GM19099 (cell line): Measurements from ENCODE around the gene CUTC.

Source experiments
- POLR2A ChIP-seq: IDR thresholded peaks from 3 replicates; pipeline ENCODE4 v1.6.1; 2011; ENCODE audit warnings: low read depth; ENCODE audit not compliant: insufficient read length; ENCODE audit errors: extremely low read depth

The CUTC gene

DNA sequence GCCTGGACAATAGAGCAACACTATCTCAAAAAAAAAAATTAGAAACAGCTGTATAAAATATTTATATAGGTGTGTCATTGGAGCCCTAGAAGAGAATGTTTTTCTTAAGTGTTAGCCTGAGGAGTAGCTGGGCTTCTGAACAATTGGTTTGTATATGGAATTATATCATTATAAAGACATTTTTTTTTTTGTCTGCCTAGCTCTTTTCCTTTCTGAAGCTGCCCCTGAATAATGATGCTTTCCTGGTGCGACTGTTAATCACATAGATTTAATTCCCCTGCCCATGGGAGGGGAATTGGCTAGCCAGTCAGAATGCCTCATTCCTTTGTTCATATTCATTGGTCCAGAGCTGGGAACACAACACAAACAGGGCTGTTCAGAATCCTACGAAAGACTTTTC, 36.5 kb downstream of the CUTC start:
- no peak for TF ChIP-seq POLR2A

DNA sequence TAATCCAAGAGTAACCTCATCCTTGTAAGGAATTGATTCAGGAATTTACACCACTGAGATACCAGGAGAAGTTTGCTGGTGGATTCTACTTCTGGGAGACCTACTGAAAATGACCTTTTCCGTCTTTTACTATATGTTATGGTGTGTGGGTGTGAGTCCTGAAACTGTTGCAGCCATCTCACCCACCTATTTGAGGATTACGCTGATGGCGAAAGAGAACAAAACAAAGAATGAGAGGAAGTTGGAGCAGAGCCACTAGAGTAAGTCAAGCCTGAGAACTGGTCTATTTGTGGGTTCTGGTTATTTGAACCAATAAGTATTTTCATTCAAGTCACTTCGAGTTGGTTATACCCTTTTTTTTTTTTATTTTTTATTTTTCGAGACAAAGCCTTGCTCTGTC, 37.7 kb downstream of the CUTC start:
- TF ChIP-seq POLR2A, result no peak

DNA sequence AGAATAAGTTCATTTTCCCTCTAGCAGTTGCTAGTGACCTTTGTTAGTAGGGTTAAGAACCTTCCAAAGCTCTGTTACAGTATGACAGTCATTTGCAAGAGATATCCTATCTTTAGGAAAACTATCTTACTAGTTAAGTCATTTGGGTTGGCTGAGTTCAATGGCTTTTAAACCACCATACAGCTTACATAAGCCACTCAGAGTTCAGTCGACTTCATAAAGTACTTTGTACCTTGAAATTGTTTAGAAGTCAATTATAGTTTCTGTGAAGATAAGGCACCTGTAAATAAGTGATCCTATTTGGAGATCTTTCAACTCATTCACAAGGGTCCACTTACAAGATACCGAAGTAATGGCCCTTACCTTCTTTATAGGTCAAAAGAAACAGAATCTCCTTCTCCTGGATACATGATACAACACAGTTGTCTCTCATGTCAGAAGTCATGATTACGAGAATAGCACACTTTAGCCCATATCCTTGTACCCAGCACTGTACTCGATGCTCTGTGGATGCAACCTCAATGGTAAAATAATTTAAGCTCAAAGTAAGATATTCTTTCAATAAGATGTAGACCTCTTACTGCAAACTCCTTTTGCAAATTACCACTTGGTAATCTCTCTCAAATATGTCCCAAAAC, 38.5 kb downstream of the CUTC start:
- no peak for TF ChIP-seq POLR2A

DNA sequence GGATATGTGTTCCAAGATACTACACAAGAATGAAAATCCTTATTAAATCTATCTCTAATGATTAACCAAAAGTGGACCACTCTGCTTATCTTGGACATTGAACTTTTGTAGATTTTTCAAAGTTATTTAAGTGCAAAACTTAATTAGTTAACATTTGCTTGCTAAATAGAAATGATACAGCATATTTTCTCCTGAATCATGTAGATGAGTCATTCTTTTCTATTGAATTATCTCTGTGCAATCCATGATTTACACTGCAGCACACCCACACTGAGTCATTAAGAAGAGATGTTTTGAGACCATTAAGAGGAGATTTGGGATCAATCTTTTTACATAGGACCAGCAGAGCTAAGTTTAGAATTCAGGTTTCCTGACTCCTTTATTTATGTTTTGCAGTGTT, 43.8 kb downstream of the CUTC start:
- no peak for TF ChIP-seq POLR2A

DNA sequence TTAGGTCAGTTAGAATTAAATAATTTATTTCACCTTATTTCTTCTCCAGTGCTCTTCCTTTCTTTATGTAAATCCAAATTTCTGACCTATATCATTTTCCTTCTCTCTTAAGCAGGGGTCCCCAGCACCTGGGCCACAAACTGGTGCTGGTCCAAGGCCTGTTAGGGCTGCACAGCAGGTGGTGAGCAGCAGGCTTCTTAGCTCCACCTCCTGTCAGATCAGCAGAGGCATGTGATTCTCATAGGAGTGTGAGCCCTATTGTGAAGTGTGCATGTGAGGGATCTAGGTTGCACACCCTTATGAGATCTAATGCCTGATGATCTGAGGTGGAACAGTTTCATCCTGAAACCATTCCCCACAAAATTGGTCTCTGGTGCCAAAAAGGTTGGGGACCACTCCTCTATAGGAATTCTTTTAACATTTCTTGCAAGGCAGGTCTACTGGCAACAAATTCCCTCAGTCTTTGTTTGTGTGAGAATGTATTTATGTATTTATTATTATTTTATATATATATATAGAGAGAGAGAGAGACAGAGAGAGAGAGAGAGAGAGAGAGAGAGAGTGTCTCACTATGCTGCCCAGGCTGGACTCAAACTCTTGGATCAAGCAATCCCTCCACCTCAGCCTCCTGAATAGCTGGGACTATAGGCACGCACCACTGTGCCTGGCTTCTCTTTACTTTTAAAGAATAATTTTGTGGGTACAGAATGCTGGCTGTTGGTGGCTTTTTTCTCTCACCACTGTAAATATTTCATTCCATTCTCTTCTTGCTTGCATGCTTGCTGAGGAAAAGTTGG, 46.1 kb downstream of the CUTC start:
- no peak for TF ChIP-seq POLR2A

DNA sequence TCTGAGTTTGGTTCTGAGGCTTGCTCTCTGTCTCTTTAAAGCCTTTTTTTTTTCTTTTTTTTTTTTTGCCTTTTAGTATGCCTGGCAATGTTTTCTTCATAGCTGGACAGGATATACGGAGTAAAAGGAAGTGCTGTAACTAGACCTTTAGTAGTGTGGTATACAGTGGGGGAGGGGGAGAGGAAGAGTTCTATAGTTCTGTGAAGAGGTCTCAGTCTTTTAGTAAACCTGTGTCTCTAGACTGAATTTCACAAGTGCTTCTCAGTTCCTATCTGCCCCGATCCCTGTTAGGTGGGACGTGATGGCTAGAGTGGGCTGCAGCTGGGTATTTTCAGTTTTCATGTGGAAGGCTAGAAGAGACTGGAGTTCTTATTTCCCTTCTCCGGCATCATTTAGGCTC, 47.3 kb downstream of the CUTC start:
- no peak for TF ChIP-seq POLR2A

DNA sequence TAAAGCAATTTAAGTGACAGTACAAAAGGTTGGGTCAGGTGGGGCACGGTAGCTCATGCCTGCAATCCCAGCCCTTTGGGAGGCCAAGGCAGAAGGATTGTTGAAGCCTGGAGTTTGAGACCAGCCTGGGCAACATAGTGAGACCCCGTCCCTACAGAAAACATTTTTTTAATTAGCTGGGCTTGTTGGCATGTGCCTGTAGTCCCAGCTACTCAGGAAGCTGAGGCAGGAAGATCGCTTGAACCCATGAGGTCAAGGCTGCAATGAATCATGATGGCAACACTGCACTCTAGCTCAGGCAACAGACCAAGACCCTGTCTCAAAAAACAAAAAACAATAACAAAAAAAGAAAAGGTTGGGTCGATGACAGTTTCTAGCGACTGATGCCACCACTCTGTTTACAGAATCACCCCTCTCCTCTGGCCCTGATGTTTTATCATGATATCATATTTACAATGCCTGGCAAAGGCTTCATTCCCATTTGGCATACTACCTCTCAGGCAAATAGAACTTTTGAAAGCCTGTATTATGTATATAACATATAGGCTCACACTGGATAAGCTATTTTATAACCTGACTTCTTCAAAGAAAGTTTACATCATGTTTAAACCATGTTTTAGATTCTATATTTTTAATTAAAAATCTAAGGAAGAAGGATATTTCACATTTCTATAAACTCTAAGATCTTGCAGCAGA, 49.8 kb downstream of the CUTC start:
- TF ChIP-seq POLR2A, result no peak

DNA sequence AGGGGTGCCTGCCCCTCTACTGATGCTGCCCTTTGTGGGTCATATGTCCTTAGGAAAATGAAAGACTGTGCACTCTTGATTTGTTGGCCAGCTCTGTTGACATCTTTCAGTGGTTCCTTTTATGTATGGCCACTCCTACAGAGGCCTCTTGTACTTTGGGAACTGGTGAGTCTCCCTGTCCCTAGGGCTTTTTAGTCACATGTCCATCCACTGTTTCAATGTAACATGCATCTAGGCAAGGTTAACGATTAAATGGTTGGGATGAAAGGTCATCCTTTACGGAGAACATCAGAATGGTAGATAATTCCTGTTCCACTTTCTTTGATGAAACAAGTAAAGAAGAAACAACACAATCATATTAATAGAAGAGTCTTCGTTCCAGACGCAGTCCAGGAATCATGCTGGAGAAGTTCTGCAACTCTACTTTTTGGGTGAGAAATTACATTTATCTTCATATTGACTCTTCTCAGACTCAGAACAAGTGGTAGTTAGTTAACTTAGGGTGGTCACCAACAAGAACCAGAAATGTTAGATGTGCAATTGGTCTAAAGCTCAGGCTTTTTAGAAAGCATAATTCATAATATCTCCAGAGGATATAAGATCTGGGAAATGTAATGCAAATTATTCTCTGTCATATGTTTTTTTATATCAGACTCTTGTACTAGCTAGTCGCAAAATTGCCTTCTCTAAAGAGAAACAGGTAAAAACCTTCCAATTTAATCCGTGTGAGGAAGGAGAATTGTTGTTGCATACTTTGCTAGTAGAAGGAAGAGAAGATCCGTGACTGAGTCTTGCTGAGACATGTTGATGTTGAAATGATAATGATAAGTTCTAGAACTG, 50.6 kb downstream of the CUTC start, which contains the start of gene ABCC2:
Gene ABCC2, plus strand, starts transcription at position 194 of the 840 bp plus-strand sequence. Its CDS starts 205 bp downstream, at position 399.
- TF ChIP-seq POLR2A, result no peak

DNA sequence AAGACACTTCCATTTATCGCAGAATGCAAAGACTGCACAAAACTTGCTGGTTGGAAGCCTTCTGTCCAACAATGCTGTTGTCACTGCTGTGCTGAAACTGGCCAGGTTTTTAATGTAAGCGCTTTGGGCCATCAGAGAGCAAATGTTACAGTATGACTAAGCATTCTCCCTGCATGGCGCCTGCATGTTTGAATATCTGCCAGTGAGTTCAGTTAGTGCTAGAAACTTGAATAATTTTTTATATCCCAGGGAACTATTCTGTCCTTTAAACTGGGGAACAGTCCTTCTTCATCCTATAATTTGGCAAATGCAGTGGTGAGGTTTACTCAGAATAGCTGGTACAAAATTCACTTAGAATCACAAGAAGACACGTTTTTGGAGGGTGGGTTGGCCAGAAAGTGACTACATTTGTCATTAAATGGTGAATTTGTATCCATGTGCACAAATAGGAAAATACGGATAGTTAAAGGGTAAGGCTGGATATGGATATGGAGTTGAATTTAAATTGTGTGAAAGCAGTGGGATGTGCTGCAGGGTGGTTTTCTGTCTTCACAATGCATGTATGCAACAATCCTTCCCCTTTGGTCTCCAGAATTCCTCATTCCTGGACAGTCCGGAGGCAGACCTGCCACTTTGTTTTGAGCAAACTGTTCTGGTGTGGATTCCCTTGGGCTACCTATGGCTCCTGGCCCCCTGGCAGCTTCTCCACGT, 52.1 kb downstream of the CUTC start:
- TF ChIP-seq POLR2A, result no peak

DNA sequence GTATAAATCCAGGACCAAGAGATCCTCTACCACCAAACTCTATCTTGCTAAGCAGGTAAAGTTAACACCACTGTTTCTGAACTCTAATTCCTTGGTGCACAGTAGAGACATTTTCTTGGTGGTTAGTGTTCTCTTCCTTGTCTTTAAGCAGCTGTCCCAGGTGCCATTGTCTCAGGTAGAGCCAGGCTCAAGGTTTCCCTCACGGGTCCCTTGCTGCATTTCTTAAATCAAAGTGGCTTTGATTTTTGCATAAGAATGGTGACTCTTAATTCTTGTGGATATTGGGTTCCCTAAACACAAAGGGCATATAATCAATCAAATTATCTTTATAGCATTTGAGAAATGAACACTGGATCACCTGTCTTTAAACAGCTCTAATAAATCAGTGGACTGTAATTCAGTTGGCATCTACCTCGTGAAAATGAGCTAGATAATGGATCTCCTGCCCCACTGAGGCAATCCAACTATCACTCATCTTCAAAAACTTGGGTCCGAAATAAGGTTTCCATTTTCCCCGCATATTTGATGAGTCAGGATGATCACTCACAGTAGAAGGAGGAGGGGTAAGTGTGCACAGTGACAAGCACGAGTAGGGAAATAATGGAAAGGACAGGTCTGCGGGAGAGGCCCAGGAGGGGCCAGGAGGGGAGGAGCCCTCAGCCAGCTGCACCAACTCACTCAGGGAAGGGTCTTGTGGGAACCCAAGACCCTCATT, 52.9 kb downstream of the CUTC start:
- no peak for TF ChIP-seq POLR2A

DNA sequence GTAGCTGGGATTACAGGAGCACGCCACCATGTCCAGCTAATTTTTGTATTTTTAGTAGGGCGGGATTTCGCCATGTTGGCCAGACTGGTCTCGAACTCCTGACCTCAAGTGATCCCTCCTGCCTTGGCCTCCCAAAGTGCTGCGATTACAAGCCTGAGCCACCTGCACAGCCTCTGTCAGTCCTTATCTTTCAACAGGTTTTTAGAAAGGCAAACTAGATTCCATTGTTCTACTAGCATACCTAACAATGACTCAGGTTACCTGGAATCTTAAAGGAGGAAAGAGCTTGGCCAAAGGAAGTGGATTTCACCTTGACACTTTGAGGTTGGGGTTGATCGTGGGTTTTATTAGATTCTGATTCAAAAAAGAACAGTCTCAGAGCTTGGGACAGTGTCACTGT, 53.6 kb downstream of the CUTC start:
- no peak for TF ChIP-seq POLR2A

DNA sequence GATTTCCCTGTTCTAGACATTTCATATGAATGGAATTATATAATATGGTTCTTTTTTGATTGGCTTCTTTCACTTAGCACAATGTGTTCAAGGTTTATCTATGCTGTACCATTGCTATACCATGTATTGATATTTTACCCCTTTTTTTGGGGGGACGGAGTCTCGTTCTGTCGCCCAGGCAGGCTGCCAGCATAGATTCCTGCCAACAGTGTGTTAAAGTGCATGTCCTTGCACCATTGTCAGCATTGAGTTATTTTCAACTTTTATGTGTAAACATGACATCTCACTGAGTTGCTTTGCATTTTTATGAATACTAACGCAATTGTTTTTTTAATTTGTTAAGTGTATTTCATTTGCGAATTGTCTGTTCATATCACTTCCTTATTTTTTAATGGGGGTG, 55.3 kb downstream of the CUTC start:
- no peak for TF ChIP-seq POLR2A

DNA sequence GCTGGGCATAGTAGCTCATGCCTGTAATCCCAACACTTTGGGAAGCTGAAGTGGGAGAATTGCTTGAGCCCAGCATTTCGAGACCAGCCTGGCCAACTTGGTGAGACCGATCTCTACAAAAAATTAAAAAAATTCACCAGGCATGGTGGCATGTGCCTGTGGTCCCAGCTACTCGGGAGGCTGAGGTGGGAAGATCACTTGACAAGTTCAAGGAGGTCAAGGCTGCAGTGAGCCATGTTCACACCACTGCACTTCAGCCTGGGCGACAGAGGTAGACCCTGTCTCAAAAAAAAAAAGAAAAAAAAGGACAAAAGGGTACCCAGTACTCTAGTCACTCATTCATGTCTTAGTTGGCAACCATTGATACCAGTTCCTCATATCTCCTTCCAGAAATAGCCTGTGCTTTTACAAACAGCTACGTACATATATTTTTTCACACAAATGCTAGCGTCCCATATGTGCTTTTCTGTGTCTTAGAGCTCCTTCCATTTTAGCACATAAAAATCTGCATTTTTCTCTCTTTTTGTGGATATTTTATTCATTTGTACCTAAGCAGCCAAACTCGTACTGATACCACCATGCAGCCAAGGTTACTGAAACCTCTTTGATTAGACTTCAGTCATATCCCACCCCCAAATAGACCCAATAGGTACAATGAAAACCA, 55.9 kb downstream of the CUTC start:
- TF ChIP-seq POLR2A, result no peak
